CD4-positive, alpha-beta T cell treated with Interleukin-12 subunit alpha and Interleukin-12 subunit beta, for 1 hour (primary cell): ENCODE measurements around the gene COLEC11.

Experiments
- DNase-seq: peaks from one replicate; pipeline ENCODE4 v3.0.0-alpha.2; 2020

Gene COLEC11

GRCh38 chr2:3585261-3586109 lies 9.4 kb upstream of the COLEC11 start:
- no peak for DNase-seq

GRCh38 chr2:3586220-3586619 lies 8.7 kb upstream of the COLEC11 start:
- DNase-seq = no peak

GRCh38 chr2:3587021-3587420 lies 7.9 kb upstream of the COLEC11 start:
- no peak for DNase-seq

- no peak for DNase-seq
Observed at GRCh38 chr2:3587432-3587831, 7.5 kb upstream of the COLEC11 start.

- no peak for DNase-seq
Observed at GRCh38 chr2:3588084-3588483, 6.8 kb upstream of the COLEC11 start.

- no peak for DNase-seq
Observed at GRCh38 chr2:3589086-3589485, 5.8 kb upstream of the COLEC11 start.

GRCh38 chr2:3595404-3595803 lies 492 bp downstream of the COLEC11 start:
- DNase-seq = no peak

GRCh38 chr2:3595985-3596384 lies 1.1 kb downstream of the COLEC11 start:
- DNase-seq = no peak

GRCh38 chr2:3596901-3597417 lies 2.0 kb downstream of the COLEC11 start:
- DNase-seq = no peak

GRCh38 chr2:3597567-3597966 lies 2.7 kb downstream of the COLEC11 start:
- DNase-seq = no peak

GRCh38 chr2:3598197-3598910 lies 3.4 kb downstream of the COLEC11 start:
- DNase-seq = no peak

GRCh38 chr2:3598912-3599854 lies 4.3 kb downstream of the COLEC11 start:
- no peak for DNase-seq

- DNase-seq = no peak
Observed at GRCh38 chr2:3600256-3600855, 5.4 kb downstream of the COLEC11 start.

GRCh38 chr2:3601561-3602271 lies 6.8 kb downstream of the COLEC11 start:
- DNase-seq = no peak

GRCh38 chr2:3602553-3603339 lies 7.8 kb downstream of the COLEC11 start:
- no peak for DNase-seq

GRCh38 chr2:3603536-3604206 lies 8.8 kb downstream of the COLEC11 start:
- no peak for DNase-seq

GRCh38 chr2:3604207-3604877 lies 9.4 kb downstream of the COLEC11 start:
- DNase-seq = no peak

GRCh38 chr2:3604991-3605961 lies 10.4 kb downstream of the COLEC11 start:
- DNase-seq = peak; percentile 68

GRCh38 chr2:3606028-3606369 lies 11.1 kb downstream of the COLEC11 start:
- no peak for DNase-seq
